IMR-90 (cell line): ENCODE results near the gene CNPY3. TPM values are rescaled to one million over a fixed set of nuclear protein-coding genes. Genes with fewer than 3 reads are reported as not detected.

Source experiments
- ATAC-seq: fragments of 200-7000 bp; cut with Tn5 transposase; 2 replicates; pipeline ENCODE4 v1.9.1; 2020; ENCODE audit warnings: low read depth, mild to moderate bottlenecking, moderate library complexity
- BruUV-seq: library from RNA; stranded (reverse); fragments of 400-500 nt; replicated peaks from 2 replicates; lab custom pipeline; 2021; lab: Mats Ljungman, UMichigan
- CTCF ChIA-PET: fragments of 300-600 bp; formaldehyde crosslinking; extraction: SDS; loops from one replicate; lab custom pipeline; 2021; ENCODE audit warnings: antibody characterized with exemption; lab: Yijun Ruan, JAX
- POLR2A ChIA-PET: fragments of 300-600 bp; sonication (Branson Sonifier 250); formaldehyde crosslinking; loops from one replicate; lab custom pipeline; 2022; ENCODE audit warnings: antibody characterized with exemption; ENCODE audit not compliant: unreplicated experiment; lab: Charles Lee
- DNase-seq: peaks from one replicate; pipeline ENCODE4 v3.0.0; 2013
- H2AFZ ChIP-seq: replicated peaks from 2 replicates; pipeline ENCODE3; 2013; ENCODE audit warnings: low read length, mild to moderate bottlenecking; ENCODE audit not compliant: poor library complexity
- H2AK5ac ChIP-seq: 2 replicates; pipeline ENCODE4 v1.6.1; 2013; ENCODE audit warnings: low read depth, low read length, inconsistent platforms
- H2AK9ac ChIP-seq: replicated peaks from 2 replicates; pipeline ENCODE3; 2013; ENCODE audit warnings: mild to moderate bottlenecking, low read depth, low read length, moderate library complexity; ENCODE audit not compliant: poor library complexity
- H2BK120ac ChIP-seq: 2 replicates; pipeline ENCODE4 v1.6.1; 2013; ENCODE audit warnings: low read depth, low read length, inconsistent platforms
- H2BK15ac ChIP-seq: 3 replicates; pipeline ENCODE4 v1.6.1; 2013; ENCODE audit warnings: low read depth, low read length, inconsistent platforms
- H2BK20ac ChIP-seq: 2 replicates; pipeline ENCODE4 v1.6.1; 2013; ENCODE audit warnings: low read depth, mild to moderate bottlenecking, inconsistent platforms, low read length, moderate library complexity
- H2BK5ac ChIP-seq: 2 replicates; pipeline ENCODE4 v1.6.1; 2013; ENCODE audit warnings: mild to moderate bottlenecking, low read depth, low read length, inconsistent platforms; ENCODE audit not compliant: poor library complexity, severe bottlenecking
- H3K14ac ChIP-seq: replicated peaks from 2 replicates; pipeline ENCODE4 v1.6.1; 2013; ENCODE audit warnings: low read depth, low read length, inconsistent platforms
- H3K18ac ChIP-seq: 2 replicates; pipeline ENCODE4 v1.6.1; 2013; ENCODE audit warnings: low read depth, low read length, control low read depth
- H3K23ac ChIP-seq: 2 replicates; pipeline ENCODE4 v1.6.1; 2013; ENCODE audit warnings: low read depth, low read length, inconsistent platforms
- H3K27ac ChIP-seq: 2 replicates; pipeline ENCODE4 v1.5.1; 2013; ENCODE audit warnings: mild to moderate bottlenecking, control low read depth, low read length; ENCODE audit not compliant: insufficient read depth
- H3K27me3 ChIP-seq: 2 replicates; pipeline ENCODE4 v1.6.1; 2013; ENCODE audit warnings: low read length; ENCODE audit not compliant: control insufficient read depth, insufficient read depth
- H3K36me3 ChIP-seq: 2 replicates; pipeline ENCODE4 v1.6.1; 2013; ENCODE audit warnings: low read length, mixed read lengths; ENCODE audit not compliant: control insufficient read depth, insufficient read depth
- H3K4ac ChIP-seq: 2 replicates; pipeline ENCODE4 v1.6.1; 2013; ENCODE audit warnings: low read depth, low read length, inconsistent platforms
- H3K4me1 ChIP-seq: 2 replicates; pipeline ENCODE4 v1.6.1; 2013; ENCODE audit warnings: low read length, mixed read lengths; ENCODE audit not compliant: control insufficient read depth, insufficient read depth
- H3K4me2 ChIP-seq: 2 replicates; pipeline ENCODE4 v1.6.1; 2013; ENCODE audit warnings: low read depth, mild to moderate bottlenecking, control low read depth, low read length, moderate library complexity
- H3K4me3 ChIP-seq: 2 replicates; pipeline ENCODE4 v1.5.1; 2013; ENCODE audit warnings: low read depth, mild to moderate bottlenecking, control low read depth, low read length, moderate library complexity; ENCODE audit not compliant: insufficient read depth
- H3K56ac ChIP-seq: 2 replicates; pipeline ENCODE4 v1.6.1; 2013; ENCODE audit warnings: low read length, inconsistent platforms; ENCODE audit not compliant: insufficient read depth; ENCODE audit errors: extremely low read depth
- H3K79me1 ChIP-seq, 2 experiments: 2 replicates each; pipeline ENCODE4 v1.6.1; 2013; ENCODE audit warnings: low read length in 2 of 2, inconsistent platforms in 1 of 2, low read depth in 1 of 2
- H3K9ac ChIP-seq: 2 replicates; pipeline ENCODE4 v1.6.1; 2013; ENCODE audit warnings: low read depth, low read length, control low read depth
- H3K9me1 ChIP-seq: 2 replicates; pipeline ENCODE4 v1.6.1; 2013; ENCODE audit warnings: low read length, inconsistent platforms; ENCODE audit not compliant: insufficient read depth
- H3K9me3 ChIP-seq: 2 replicates; pipeline ENCODE4 v1.6.1; 2013; ENCODE audit warnings: low read length; ENCODE audit not compliant: control insufficient read depth, insufficient read depth
- H4K20me1 ChIP-seq: 2 replicates; pipeline ENCODE4 v1.6.1; 2013; ENCODE audit warnings: low read length, inconsistent platforms; ENCODE audit not compliant: insufficient read depth
- H4K5ac ChIP-seq: 2 replicates; pipeline ENCODE4 v1.6.1; 2013; ENCODE audit warnings: mild to moderate bottlenecking, low read depth, low read length, control low read depth
- H4K8ac ChIP-seq, 2 experiments: 2 replicates each; pipeline ENCODE4 v1.6.1; 2013; ENCODE audit warnings: low read depth in 2 of 2, low read length in 2 of 2, control low read depth in 1 of 2, inconsistent platforms in 1 of 2
- H4K91ac ChIP-seq: 2 replicates; pipeline ENCODE4 v1.6.1; 2013; ENCODE audit warnings: low read depth, low read length, inconsistent platforms; ENCODE audit not compliant: insufficient read depth
- CHD1 ChIP-seq: IDR thresholded peaks from 2 replicates; pipeline ENCODE4 v1.6.1; 2012; ENCODE audit warnings: low read depth, low read length, improper control_type of control experiment
- MAFK ChIP-seq: IDR thresholded peaks from 2 replicates; pipeline ENCODE4 v1.6.1; 2012; ENCODE audit warnings: low read depth, low read length, improper control_type of control experiment
- MXI1 ChIP-seq: IDR thresholded peaks from 2 replicates; pipeline ENCODE4 v1.6.1; 2012; ENCODE audit warnings: low read depth, mild to moderate bottlenecking, low read length, moderate library complexity, borderline replicate concordance
- NFE2L2 ChIP-seq: fragments of 150-350 bp; IDR thresholded peaks from 2 replicates; pipeline ENCODE4 v1.6.1; 2016; ENCODE audit warnings: low read depth, mild to moderate bottlenecking, low read length
- RCOR1 ChIP-seq: IDR thresholded peaks from 2 replicates; pipeline ENCODE4 v1.6.1; 2012; ENCODE audit warnings: mild to moderate bottlenecking, low read length, improper control_type of control experiment; ENCODE audit not compliant: insufficient replicate concordance
- RFX5 ChIP-seq: IDR thresholded peaks from 2 replicates; pipeline ENCODE4 v1.8.0; 2012; ENCODE audit warnings: low read depth, mild to moderate bottlenecking, low read length, moderate library complexity
- SMC3 ChIP-seq: fragments of 150-350 bp; IDR thresholded peaks from 2 replicates; pipeline ENCODE4 v1.6.1; 2016; ENCODE audit warnings: low read depth, mild to moderate bottlenecking, antibody characterized with exemption, low read length, moderate library complexity
- WGBS, 2 experiments: methylation state at CpG; one replicate each; pipeline versions ENCODE4 v1.1.5 to v1.1.7; 2013; ENCODE audit warnings: missing lambda C conversion rate in 2 of 2; ENCODE audit not compliant: insufficient read length in 1 of 2; ENCODE audit errors: extremely low coverage in 2 of 2; 5-methylcytosine and 5-hydroxymethylcytosine counted together
- dilution Hi-C: fragments of 300-500 bp; cut with HindIII; formaldehyde crosslinking; loops from one replicate; pipeline ENCODE4 v1.14.3; 2018; ENCODE audit warnings: low sequenced_read_pairs; ENCODE audit not compliant: unreplicated experiment
- in situ Hi-C: fragments of 300-500 bp; cut with MboI; formaldehyde crosslinking; loops from 3 replicates; pipeline ENCODE4 v1.14.3; 2019; ENCODE audit warnings: low sequenced_read_pairs, inconsistent platforms, mixed read lengths
- intact Hi-C: fragments of 100-400 bp; cut with micrococcal nuclease; formaldehyde crosslinking; loops from 2 replicates; pipeline ENCODE4 v1.10.0; 2022
- polyA plus RNA-seq, 3 experiments: library from polyadenylated mRNA; depleted of rRNA; stranded (reverse); fragments of >200 nt; gene quantifications; 2 replicates each; pipeline ENCODE4 v1.2.3, GENCODE V29; 2012; ENCODE audit warnings: low replicate concordance in 1 of 3
- total RNA-seq: library from RNA; depleted of rRNA; stranded (reverse); fragments of >200 nt; gene quantifications from 2 replicates; pipeline ENCODE4 v1.2.3, GENCODE V29; 2012
- TF ChIP-seq, protein P1 (sequence below): conservative IDR thresholded peaks from 2 replicates; pipeline ENCODE4 v1.5.1; 2012; ENCODE audit warnings: mild to moderate bottlenecking, low read depth, low read length, improper control_type of control experiment

Gene CNPY3
- total and polyA plus RNA-seq, 2 of the 4 experiments (the other 2 are of a cell fraction): 13.3 to 39.2 TPM

- no peaks in the 10 kb centered on the region; the same call in 1 of the 2 replicates for H4K20me1 ChIP-seq
- H2AFZ ChIP-seq: no peak overlapping the region
- TF ChIP-seq MAFK (no peak), SMC3 (no peak), MXI1 (no peak), CHD1 (no peak), RFX5 (no peak), RCOR1 (no peak), NFE2L2 (no peak)
- TF ChIP-seq, protein P1, sequence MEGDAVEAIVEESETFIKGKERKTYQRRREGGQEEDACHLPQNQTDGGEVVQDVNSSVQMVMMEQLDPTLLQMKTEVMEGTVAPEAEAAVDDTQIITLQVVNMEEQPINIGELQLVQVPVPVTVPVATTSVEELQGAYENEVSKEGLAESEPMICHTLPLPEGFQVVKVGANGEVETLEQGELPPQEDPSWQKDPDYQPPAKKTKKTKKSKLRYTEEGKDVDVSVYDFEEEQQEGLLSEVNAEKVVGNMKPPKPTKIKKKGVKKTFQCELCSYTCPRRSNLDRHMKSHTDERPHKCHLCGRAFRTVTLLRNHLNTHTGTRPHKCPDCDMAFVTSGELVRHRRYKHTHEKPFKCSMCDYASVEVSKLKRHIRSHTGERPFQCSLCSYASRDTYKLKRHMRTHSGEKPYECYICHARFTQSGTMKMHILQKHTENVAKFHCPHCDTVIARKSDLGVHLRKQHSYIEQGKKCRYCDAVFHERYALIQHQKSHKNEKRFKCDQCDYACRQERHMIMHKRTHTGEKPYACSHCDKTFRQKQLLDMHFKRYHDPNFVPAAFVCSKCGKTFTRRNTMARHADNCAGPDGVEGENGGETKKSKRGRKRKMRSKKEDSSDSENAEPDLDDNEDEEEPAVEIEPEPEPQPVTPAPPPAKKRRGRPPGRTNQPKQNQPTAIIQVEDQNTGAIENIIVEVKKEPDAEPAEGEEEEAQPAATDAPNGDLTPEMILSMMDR: no peak
- H4K5ac ChIP-seq: no peak overlapping the region
- dilution Hi-C loops (no loop called here), intact Hi-C loops (no loop called here), in situ Hi-C loops (no loop called here)
- DNase-seq (no peak), ATAC-seq (no peak)
- H4K8ac ChIP-seq: no peak overlapping the region
- BruUV-seq: no TSS peak
- H3K56ac ChIP-seq: no peak overlapping the region
- peaks cover 20 to 36% of the 10 kb centered on the region in 2 experiments for H3K79me1 ChIP-seq
- no peak overlapping the region for H3K14ac ChIP-seq
- 80% methylated on average over 1 of the region's 5 CpGs; no CpG with 5 or more reads in 1 of the 2 experiments for WGBS, 2 experiments
- POLR2A ChIA-PET: no interaction called here
- H3K9me1 ChIP-seq: peaks cover 4% of the 10 kb centered on the region; the same call in 1 of the 2 replicates
- CTCF ChIA-PET: no interaction called here
- no peak overlapping the region for H3K4me2 ChIP-seq
- no peak overlapping the region for H2AK9ac ChIP-seq
- no peak overlapping the region for H2AK5ac ChIP-seq
- H3K4ac ChIP-seq: no peak overlapping the region
- no peaks in the 10 kb centered on the region for H3K27me3 ChIP-seq
- H3K4me1 ChIP-seq: no peaks in the 10 kb centered on the region
- H3K18ac ChIP-seq: no peak overlapping the region
- no peaks in the 10 kb centered on the region for H3K9me3 ChIP-seq
- no peak overlapping the region for H2BK20ac ChIP-seq
- H2BK15ac ChIP-seq: no peak overlapping the region
- no peak overlapping the region for H3K4me3 ChIP-seq
- H3K27ac ChIP-seq: no peak overlapping the region
- no peak overlapping the region for H3K9ac ChIP-seq
- no peak overlapping the region for H2BK120ac ChIP-seq
- H3K23ac ChIP-seq: no peak overlapping the region
- H3K36me3 ChIP-seq: peaks cover 34% of the 10 kb centered on the region
- no peak overlapping the region for H2BK5ac ChIP-seq
- no peak overlapping the region for H4K91ac ChIP-seq
Measured at GRCh38 chr6:42938428-42938796, 9.1 kb downstream of the CNPY3 start.
